ENCODE measurements around the gene EIF4A3.

EIF4A3 gene

DNA sequence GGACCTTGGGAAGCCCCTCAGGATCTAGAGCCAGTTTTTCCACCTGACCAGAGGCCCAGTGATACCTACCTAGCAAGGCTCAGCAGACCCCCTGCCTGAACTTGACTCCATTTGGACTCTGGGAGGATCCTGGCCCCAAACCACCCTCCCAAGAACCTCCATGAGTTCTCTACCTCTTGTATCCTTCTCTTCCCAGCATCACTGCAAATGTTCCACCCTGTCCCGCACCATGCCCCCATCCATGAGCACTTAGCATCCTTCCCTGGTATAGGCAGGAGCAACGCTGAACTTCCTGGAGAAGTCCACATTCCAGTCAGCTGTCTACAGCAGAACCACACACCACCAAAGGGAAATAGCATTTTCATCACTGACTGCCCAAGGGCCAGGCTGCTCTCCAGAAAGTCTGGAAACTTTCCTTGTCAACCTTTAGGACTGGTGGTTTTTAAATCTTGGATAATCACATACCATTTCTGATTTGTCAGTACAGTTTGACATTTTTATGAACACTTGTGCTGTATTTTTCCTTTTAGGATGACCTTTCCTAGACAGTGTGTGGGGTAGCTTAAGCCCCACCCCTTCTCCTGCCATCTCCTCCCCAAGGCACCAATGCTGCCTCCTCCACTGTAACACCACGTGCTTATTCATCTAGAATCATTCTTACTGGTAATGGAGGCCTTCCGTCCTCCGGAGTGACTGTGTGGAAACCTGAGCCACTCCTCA, 13.9 kb downstream of the EIF4A3 start:
- DNase-seq (ENCODE audit: low read depth): no peak

GRCh38 chr17:80130992-80131391, 15.9 kb downstream of the EIF4A3 start:
- DNase-seq (ENCODE audit: low read depth): no peak

DNA sequence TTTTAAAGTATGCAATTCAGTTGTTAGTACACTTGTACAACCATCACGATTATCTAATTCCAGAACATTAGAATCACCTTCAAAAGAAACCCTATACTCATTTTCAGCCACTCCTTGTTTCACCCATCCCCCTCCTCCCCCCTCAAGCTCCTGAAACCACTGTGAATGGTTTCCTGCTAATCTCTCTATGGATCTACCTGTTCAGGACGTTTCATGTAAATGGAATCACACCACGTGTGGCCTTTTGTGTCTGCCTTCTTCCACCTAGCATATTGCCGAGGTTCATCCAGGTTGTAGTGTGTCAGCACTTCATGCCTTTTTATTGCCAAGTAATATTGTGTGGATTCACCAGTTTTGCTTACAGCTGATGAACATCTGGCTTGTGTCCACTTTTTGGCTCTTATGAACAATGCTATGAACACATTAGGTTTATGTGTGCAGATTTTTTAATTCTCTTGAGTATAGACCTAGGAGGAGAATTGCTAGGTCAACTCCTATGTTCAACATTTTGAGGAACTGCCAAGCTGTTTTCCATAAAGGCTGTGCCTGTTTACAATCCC, 17.8 kb downstream of the EIF4A3 start:
- DNase-seq (ENCODE audit: low read depth): no peak

DNA sequence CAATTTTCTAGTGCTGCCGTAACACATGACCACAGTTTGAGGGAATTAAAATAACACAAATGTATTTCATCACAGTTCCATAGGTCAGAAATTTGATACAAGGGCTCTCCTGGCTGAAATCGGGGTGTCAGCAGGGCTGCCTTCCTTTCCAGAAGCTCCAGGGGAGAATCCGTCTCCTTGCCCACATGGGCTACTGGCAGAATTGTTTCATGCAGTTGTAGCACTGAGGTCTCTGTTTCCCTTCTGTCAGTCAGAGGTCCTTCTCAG, 20.5 kb downstream of the EIF4A3 start:
- no peak for DNase-seq (ENCODE audit: low read depth)

DNA sequence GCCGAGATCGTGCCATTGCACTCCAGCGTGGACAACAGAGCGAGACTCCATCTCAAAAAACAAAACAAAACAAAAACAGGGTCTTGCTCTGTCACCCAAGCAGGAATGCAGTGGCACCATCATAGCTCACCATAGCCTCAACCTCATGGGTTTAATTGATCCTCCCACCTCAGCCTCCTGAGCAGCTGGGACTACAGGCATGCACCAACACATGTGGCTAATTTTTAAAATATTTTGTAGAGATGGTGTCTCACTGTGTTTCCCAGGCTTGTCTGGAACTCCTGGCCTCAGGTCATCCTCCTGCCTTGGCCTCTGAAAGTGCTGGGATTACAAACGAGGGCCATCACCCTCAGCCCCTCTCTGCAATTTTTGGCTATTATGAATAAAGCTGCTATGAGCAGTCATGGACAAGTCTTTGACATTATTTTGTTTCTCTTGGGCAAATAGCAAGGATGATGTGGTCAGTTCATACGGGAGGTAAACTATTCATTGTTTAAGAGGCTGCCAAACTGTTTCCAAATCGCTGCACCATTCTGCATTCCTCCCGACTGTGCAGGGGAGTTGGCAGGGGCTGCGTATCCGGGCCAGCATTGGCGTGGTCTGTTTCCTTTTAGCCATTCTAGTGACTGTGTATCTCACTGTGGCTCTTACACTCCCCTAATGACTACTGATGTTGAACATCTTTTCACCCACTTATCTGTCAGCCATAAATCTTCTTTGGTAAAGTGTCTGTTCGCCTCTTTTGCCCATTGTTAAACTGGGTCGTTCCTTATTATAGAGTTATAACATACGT, 21.1 kb downstream of the EIF4A3 start:
- DNase-seq (ENCODE audit: low read depth): no peak

GRCh38 chr17:80124351-80124981, 22.5 kb downstream of the EIF4A3 start:
- no peak for DNase-seq (ENCODE audit: low read depth)

DNA sequence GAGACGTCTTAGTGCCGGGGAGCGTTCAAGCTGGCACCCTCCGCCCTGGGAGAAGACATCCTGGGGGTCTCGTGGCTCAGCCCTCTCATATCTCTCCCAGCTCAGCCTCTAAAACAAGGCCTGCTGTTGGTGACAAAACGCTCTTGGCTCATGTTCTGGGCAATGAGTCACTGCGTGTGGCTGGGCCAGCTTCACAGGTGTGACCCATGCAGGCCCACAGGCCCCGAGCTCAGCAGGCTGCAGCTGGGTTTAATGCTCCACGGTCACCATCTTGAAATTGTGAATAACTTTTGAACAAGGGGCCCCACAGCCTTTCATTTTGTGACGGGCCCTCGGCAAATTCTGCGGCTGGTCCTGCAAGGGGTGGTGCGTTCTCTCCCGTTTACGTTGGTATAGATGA, 23.1 kb downstream of the EIF4A3 start:
- DNase-seq (ENCODE audit: low read depth): no peak

DNA sequence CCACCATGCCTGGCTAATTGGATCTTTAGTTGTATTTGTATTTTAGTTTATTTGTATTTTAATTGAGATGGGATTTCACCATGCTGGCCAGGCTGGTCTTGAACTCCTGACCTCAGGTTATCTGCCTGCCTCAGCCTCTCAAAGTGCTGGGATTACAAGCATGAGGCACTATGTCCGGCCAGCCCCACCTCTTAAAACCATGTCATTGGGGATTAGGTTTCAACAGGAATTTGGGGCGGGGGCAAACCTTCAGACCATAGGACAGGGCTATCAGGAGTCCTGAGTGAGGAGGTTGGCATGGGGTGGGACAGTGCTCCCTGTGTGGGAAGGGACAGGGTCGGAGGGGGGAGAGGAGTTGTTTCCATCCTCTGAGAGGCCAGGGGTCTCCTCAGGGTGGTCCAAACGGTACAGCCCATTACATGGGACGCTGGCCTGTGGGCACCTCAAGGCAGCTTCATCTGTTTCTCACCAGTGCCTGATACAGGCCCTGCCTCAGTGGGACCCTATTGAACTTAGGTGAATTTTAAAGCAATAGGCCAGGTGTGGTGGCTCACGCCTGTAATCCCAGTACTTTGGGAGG, 23.9 kb downstream of the EIF4A3 start:
- DNase-seq (ENCODE audit: low read depth): no peak

- no peak for DNase-seq (ENCODE audit: low read depth)
Measured at GRCh38 chr17:80122026-80122575, 24.8 kb downstream of the EIF4A3 start.

- no peak for DNase-seq (ENCODE audit: low read depth)
Measured at GRCh38 chr17:80119839-80120238, 27.1 kb downstream of the EIF4A3 start.

- DNase-seq (ENCODE audit: low read depth): no peak
Measured at GRCh38 chr17:80119271-80119791, 27.6 kb downstream of the EIF4A3 start.

GRCh38 chr17:80118601-80119270, 28.2 kb downstream of the EIF4A3 start:
- DNase-seq (ENCODE audit: low read depth): no peak

DNA sequence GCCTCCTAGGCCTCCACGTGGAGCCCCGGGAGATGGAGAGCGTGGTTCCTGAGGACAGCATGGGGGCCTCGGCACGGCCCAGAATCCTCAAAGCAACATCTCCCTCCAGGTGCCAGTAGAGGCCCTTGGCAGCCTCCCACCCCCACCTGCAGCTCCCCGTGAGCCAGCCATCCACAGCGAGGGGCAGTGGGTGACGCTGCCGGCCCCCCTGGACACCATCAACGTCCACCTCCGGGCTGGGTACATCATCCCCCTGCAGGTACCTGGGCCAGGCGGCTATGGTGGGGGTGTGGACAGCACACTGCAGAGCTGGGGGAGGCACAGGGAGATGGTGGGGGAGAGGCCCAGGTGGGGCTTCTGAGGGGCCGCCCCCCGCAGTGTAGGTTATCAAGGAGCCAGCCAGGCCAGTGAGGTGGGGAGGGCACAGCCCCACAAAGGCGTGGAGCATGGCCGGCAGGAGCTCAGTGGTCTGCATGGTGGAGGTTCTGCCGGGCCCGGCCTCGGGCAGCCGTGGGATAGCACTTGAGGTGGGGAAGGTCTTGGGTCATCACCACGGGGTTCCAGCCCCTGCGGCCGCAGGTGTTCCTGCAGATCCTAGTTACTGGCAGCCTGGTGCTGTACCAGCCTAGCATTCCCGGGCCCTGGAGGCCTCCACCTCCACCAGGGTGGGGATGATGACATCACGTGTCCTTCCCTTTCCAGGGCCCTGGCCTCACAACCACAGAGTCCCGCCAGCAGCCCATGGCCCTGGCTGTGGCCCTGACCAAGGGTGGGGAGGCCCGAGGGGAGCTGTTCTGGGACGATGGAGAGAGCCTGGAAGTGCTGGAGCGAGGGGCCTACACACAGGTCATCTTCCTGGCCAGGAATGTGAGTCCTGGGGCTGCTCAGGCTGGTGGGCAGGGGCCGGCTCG, 29.2 kb downstream of the EIF4A3 start:
- no peak for DNase-seq (ENCODE audit: low read depth)

- DNase-seq (ENCODE audit: low read depth): no peak
Measured at GRCh38 chr17:80116921-80117380, 30.0 kb downstream of the EIF4A3 start.

- DNase-seq (ENCODE audit: low read depth): no peak
Measured at GRCh38 chr17:80116276-80116920, 30.5 kb downstream of the EIF4A3 start.

DNA sequence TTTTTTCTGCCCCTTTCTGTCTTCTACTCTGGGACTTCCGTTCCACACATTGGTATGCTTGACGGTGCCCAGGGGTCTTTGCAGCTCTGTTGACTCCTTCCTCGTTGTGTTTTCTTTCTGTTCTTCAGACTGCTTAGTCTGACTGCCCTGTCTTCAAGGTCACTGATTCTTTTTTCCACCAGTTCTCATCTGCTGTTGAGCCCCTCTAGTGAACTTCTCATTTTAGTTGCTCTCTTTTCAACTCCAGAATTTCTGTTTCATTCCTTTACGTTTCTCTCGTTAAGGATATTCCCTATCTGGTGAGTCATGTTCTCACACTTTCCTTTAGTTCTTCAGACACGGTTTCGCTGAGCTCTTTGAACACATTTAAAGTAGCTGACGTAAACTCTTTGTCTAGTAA, 31.8 kb downstream of the EIF4A3 start:
- no peak for DNase-seq (ENCODE audit: low read depth)

DNA sequence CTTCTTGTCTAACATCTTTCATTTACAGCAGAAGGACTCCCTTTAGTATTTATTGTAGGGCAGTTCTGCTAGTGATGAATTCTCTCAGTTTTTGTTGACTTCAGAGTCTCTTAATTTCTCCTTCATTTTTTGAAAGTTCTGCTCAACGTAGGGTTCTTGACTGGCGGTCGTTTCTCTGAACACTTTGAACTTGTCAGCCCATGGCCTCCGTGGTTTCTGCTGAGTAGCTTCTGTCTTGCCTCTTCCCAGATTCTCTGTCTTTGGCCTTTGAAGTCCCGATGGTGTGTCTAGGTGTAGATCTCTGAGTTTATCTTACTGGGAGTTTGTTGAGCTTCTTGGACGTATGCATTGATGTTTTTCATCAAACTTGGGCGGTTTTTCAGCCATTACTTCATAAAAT, 32.2 kb downstream of the EIF4A3 start:
- no peak for DNase-seq (ENCODE audit: low read depth)

GRCh38 chr17:80113033-80113484, 33.9 kb downstream of the EIF4A3 start:
- DNase-seq (ENCODE audit: low read depth): no peak

DNA sequence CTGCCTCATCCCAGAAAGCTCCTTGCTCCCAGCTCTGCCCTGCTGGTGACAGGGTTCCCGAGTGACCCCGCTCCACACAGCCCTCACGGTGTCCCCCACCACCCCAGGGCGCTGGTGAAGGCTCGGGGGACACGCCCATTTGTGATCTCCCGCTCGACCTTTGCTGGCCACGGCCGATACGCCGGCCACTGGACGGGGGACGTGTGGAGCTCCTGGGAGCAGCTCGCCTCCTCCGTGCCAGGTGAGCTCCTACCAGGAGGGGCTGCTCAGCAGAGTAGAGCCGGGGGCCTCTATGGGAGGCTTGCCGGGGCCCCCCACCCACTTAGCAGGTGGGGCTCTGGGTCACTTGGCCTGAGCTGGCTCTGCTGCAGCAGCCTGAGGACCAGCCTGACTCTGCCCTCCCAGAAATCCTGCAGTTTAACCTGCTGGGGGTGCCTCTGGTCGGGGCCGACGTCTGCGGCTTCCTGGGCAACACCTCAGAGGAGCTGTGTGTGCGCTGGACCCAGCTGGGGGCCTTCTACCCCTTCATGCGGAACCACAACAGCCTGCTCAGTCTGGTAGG, 34.4 kb downstream of the EIF4A3 start:
- DNase-seq (ENCODE audit: low read depth): no peak

Data from activated gamma-delta T cell treated with anti-CD3 and anti-CD28 coated beads, Interleukin-2, amount 50 U/mL, for 16 hours (primary cell).